ENCODE results near the gene HDHD5. TPM values are rescaled to one million over a fixed set of nuclear protein-coding genes. Genes with fewer than 3 reads are reported as not detected.

Gene HDHD5
- total and polyA plus RNA-seq, 7 donors, result 26.7 to 49.0 (median 33.9) TPM

- H3K4me1 ChIP-seq, result peaks cover 0 to 9% (median 4%) of the 10 kb centered on the region in 4 donors
- no peaks in the 10 kb centered on the region for H3K9me3 ChIP-seq
- TF ChIP-seq EP300 (IDR thresholded peaks at IDR 0.05) (no peak), POLR2AphosphoS5 (IDR thresholded peaks at IDR 0.05) (no peak), POLR2A (IDR thresholded peaks at IDR 0.05) (no peak)
- intact Hi-C loops (cut with DNase I), result no loop called here
- no peaks in the 10 kb centered on the region for H3K27me3 ChIP-seq
- H3K4me3 ChIP-seq, result no peak overlapping the region
- WGBS, 2 donors, result 94 to 95% methylated on average over 8 of the region's 8 CpGs
- no peak for DNase-seq
- no peaks in the 10 kb centered on the region for H3K36me3 ChIP-seq
- no peak overlapping the region for H3K27ac ChIP-seq
Measured at GRCh38 chr22:17176715-17177114, 17.6 kb upstream of the HDHD5 start.

DNA sequence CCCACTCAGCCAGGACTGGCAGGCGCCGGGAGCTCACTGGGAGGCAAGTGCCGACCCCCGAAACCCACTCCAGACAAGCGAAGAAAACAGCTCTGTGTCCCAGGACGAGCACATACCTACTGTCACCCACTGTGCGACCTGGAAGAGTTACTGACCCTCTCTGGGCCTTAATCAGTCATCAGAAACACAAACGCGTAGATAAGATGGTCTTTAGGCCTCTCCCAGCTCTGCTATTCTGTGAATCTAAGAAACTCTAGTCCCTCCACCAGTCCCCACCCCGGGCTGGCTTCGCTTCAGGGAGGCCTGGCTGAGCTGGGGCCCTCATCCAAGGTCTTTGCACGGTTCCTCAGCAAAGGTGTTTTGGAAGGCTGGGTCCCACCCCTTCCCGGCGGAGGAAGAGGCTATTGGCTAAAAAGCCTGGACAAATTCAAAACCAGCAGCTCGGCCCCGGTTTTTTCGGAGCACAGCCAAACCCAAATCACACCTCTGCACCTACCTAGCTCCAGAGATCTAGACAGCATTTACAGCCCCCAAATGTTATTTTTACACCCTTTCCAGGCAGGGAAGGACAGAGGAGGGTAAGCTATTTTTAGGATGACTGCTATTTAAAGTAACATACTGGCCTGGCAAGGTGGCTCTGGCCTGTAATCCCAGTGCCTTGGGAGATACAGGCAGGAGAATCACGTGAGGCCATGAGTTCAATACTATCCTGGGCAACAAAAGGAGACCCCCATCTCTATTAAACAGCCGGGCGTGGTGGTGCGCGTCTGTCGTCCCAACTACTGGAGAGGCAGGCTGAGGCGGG lies 13.2 kb upstream of the HDHD5 start:
- Histone ChIP-seq H3K4me1 (peaks cover 0 to 18% (median 8%) of the 10 kb centered on the region in 4 donors), H3K36me3 (no peaks in the 10 kb centered on the region), H3K9me3 (no peaks in the 10 kb centered on the region), H3K27me3 (no peaks in the 10 kb centered on the region), H3K27ac (peak overlapping the region; percentile 86 to 92 (median 89)), H3K4me3 (peak overlapping the region; percentile 31 to 83 (median 63))
- TF ChIP-seq, protein P1, sequence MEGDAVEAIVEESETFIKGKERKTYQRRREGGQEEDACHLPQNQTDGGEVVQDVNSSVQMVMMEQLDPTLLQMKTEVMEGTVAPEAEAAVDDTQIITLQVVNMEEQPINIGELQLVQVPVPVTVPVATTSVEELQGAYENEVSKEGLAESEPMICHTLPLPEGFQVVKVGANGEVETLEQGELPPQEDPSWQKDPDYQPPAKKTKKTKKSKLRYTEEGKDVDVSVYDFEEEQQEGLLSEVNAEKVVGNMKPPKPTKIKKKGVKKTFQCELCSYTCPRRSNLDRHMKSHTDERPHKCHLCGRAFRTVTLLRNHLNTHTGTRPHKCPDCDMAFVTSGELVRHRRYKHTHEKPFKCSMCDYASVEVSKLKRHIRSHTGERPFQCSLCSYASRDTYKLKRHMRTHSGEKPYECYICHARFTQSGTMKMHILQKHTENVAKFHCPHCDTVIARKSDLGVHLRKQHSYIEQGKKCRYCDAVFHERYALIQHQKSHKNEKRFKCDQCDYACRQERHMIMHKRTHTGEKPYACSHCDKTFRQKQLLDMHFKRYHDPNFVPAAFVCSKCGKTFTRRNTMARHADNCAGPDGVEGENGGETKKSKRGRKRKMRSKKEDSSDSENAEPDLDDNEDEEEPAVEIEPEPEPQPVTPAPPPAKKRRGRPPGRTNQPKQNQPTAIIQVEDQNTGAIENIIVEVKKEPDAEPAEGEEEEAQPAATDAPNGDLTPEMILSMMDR (IDR thresholded peaks at IDR 0.05), result peak in 2 of 4 experiments; percentile 78 to 82
- TF ChIP-seq EP300 (IDR thresholded peaks at IDR 0.05), result no peak
- TF ChIP-seq POLR2A (IDR thresholded peaks at IDR 0.05), result no peak
- no peak for TF ChIP-seq POLR2AphosphoS5 (IDR thresholded peaks at IDR 0.05)
- WGBS, 2 donors, result 56% methylated on average over 24 of the region's 24 CpGs
- intact Hi-C loops (cut with DNase I), result loop anchor here (5.0 kb wide), 1 partner anchor 90 kb away; the partner anchor contains the start of gene IL17RA
- peak; percentile 68 for DNase-seq

DNA sequence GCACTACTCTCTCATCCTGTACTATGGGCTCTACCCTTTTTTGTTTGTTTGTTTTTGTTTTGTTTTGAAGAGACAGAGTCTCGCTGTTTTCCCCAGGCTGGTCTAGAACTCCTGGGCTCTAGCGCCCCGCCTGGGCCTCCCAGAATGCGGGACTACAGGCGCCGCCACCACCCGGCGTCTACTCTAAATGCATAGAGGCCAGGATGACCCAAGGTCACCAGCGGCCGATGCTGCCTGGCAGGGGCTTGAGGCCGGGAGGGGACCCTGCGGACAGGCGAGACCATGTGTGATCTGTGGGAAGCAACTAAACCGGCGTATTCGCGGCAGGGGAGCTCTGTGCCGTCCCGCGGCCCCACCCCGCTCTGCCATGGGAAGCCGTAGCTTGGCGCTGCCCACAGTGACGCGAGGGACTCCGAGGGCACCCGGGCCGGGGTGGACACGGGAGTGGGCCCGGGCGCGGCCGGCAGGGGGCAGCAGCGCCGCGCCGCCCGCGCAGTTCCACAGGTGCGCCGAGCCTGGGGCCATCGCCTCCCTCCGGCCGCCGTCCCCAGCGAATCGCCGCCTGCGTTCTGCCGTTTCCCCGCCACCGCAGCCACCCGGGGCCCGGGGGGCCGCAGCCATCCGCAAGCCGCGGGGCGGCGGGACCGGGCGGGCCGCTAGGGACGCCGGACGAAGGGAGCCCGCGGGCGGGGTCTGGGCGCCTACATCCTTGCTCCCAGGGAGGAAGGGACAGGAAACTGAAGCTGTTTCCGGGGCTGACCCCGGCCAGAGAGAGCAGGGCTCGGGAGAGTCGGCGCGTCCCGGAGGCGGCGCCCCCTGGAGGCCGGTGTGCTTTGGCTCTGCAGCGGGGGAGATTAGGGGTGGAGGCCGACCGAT lies 12.3 kb upstream of the HDHD5 start:
- no peaks in the 10 kb centered on the region for H3K36me3 ChIP-seq
- H3K4me3 ChIP-seq, result peak overlapping the region; percentile 31 to 83 (median 63)
- peak; percentile 93 for DNase-seq
- 1% methylated on average over 83 of the region's 83 CpGs for WGBS, 2 donors
- peaks cover 0 to 18% (median 8%) of the 10 kb centered on the region in 4 donors for H3K4me1 ChIP-seq
- H3K9me3 ChIP-seq, result no peaks in the 10 kb centered on the region
- H3K27me3 ChIP-seq, result no peaks in the 10 kb centered on the region
- peak overlapping the region; percentile 86 to 92 (median 89) for H3K27ac ChIP-seq
- TF ChIP-seq, protein P1 (IDR thresholded peaks at IDR 0.05), result peak; percentile 13 to 88 (median 46)
- TF ChIP-seq EP300 (IDR thresholded peaks at IDR 0.05) (no peak), POLR2AphosphoS5 (IDR thresholded peaks at IDR 0.05) (peak in 3 of 4 donors; percentile 4 to 41 (median 25)), POLR2A (IDR thresholded peaks at IDR 0.05) (no peak)
- intact Hi-C loops (cut with DNase I), result loop anchor here (1.0 to 5.0 kb wide), 3 partner anchors 12 to 330 kb away; partner anchors contain the start of genes HDHD5 and IL17RA

DNA sequence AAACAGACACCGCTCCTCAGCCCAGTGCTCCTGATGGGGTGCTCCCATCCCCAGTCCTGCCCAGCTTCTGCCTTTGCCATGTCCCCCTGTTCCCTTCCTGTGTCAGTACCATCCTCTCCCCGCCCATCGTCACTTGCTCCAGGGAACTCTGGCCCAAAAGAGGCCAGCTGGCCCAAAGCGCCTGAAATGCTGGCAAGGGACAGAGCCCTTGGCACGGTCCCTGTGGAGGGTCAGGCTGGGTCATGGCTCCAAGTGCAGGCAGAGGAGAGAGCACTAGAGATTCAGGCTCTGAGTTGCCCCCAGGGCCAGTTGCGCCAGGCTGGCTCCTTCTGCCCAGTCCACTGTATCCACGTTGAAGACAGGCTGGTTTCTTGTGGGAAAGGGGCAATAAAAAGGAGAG lies 8.4 kb upstream of the HDHD5 start:
- Histone ChIP-seq H3K9me3 (no peaks in the 10 kb centered on the region), H3K27me3 (no peaks in the 10 kb centered on the region), H3K36me3 (no peaks in the 10 kb centered on the region), H3K4me1 (peaks cover 0 to 17% (median 7%) of the 10 kb centered on the region in 4 donors), H3K27ac (no peak overlapping the region), H3K4me3 (no peak overlapping the region)
- 55 to 66% methylated on average over 7 of the region's 7 CpGs for WGBS, 2 donors
- intact Hi-C loops (cut with DNase I), result no loop called here
- DNase-seq, result no peak
- no peak for TF ChIP-seq POLR2A (IDR thresholded peaks at IDR 0.05)
- TF ChIP-seq EP300 (IDR thresholded peaks at IDR 0.05), result no peak
- TF ChIP-seq, protein P1 (IDR thresholded peaks at IDR 0.05), result no peak
- TF ChIP-seq POLR2AphosphoS5 (IDR thresholded peaks at IDR 0.05), result no peak

Measured in sigmoid colon (tissue), 7 donors.